ENCODE results near the gene CRLF3.

Gene CRLF3, protein sequence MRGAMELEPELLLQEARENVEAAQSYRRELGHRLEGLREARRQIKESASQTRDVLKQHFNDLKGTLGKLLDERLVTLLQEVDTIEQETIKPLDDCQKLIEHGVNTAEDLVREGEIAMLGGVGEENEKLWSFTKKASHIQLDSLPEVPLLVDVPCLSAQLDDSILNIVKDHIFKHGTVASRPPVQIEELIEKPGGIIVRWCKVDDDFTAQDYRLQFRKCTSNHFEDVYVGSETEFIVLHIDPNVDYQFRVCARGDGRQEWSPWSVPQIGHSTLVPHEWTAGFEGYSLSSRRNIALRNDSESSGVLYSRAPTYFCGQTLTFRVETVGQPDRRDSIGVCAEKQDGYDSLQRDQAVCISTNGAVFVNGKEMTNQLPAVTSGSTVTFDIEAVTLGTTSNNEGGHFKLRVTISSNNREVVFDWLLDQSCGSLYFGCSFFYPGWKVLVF

GRCh38 chr17:30824356-30825145 lies at the start of gene CRLF3:
Gene CRLF3, minus strand, starts transcription at chr17:30824692. Its CDS starts 41 bp downstream, at chr17:30824651.
- no peaks in the 10 kb centered on the region for H3K9me3 ChIP-seq (ENCODE audit: insufficient read depth, low read length)
- peaks cover 4% of the 10 kb centered on the region for H3K36me3 ChIP-seq (replicated peaks; ENCODE audit: low read depth, low read length)
- TF ChIP-seq, protein P1, sequence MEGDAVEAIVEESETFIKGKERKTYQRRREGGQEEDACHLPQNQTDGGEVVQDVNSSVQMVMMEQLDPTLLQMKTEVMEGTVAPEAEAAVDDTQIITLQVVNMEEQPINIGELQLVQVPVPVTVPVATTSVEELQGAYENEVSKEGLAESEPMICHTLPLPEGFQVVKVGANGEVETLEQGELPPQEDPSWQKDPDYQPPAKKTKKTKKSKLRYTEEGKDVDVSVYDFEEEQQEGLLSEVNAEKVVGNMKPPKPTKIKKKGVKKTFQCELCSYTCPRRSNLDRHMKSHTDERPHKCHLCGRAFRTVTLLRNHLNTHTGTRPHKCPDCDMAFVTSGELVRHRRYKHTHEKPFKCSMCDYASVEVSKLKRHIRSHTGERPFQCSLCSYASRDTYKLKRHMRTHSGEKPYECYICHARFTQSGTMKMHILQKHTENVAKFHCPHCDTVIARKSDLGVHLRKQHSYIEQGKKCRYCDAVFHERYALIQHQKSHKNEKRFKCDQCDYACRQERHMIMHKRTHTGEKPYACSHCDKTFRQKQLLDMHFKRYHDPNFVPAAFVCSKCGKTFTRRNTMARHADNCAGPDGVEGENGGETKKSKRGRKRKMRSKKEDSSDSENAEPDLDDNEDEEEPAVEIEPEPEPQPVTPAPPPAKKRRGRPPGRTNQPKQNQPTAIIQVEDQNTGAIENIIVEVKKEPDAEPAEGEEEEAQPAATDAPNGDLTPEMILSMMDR (IDR thresholded peaks at IDR 0.05; ENCODE audit: low read depth, low read length), result peak; percentile 61
- TF ChIP-seq EZH2phosphoT487 (IDR thresholded peaks at IDR 0.05; ENCODE audit: low read depth), result no peak
- peaks cover 29% of the 10 kb centered on the region for H3K4me1 ChIP-seq (ENCODE audit: low read length)
- H3K9ac ChIP-seq (ENCODE audit: low read length), result peak within 1 kb of the TSS; percentile 93
- peak within 1 kb of the TSS; percentile 79 for H2AFZ ChIP-seq (ENCODE audit: low read depth, low read length)
- peak within 1 kb of the TSS; percentile 70 for H3K27ac ChIP-seq (ENCODE audit: low read length)
- H4K20me1 ChIP-seq (ENCODE audit: insufficient read depth, low read length), result peaks cover 12% of the 10 kb centered on the region; the same call in 1 of the 2 replicates
- peaks cover 49% of the 10 kb centered on the region for H3K79me2 ChIP-seq (ENCODE audit: low read length)
- H3K4me3 ChIP-seq (ENCODE audit: low read length), result peak within 1 kb of the TSS; percentile 98
- H3K27me3 ChIP-seq (ENCODE audit: low read depth, low read length), result no peaks in the 10 kb centered on the region
- peak within 1 kb of the TSS; percentile 97 for H3K4me2 ChIP-seq (ENCODE audit: low read length)

DNA sequence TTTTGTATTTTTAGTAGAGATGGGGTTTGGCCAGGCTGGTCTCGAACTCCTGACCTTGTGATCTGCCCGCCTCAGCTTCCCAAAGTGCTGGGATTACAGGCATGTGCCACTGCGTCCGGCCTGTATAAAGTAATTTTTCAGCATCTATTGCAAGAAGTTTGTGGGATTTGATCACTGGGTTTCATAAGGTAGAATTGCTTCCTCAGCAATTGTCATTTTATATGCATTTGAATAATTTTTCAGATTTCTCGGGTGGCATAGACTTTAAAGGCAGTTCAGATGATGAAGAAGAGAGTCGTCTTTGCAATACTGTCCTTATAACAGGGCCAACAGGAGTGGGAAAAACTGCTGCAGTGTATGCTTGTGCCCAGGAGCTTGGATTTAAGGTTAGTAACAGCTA lies 44.5 kb upstream of the CRLF3 start:
- H4K20me1 ChIP-seq (ENCODE audit: insufficient read depth, low read length), result no peaks in the 10 kb centered on the region
- no peaks in the 10 kb centered on the region for H3K4me1 ChIP-seq (ENCODE audit: low read length)
- H2AFZ ChIP-seq (ENCODE audit: low read depth, low read length), result no peak overlapping the region
- H3K27me3 ChIP-seq (ENCODE audit: low read depth, low read length), result no peaks in the 10 kb centered on the region
- H3K27ac ChIP-seq (ENCODE audit: low read length), result no peak overlapping the region
- H3K36me3 ChIP-seq (replicated peaks; ENCODE audit: low read depth, low read length), result peaks cover 52% of the 10 kb centered on the region
- no peak overlapping the region for H3K9ac ChIP-seq (ENCODE audit: low read length)
- H3K79me2 ChIP-seq (ENCODE audit: low read length), result no peaks in the 10 kb centered on the region
- no peak for TF ChIP-seq EZH2phosphoT487 (IDR thresholded peaks at IDR 0.05; ENCODE audit: low read depth)
- TF ChIP-seq, protein P1 (IDR thresholded peaks at IDR 0.05; ENCODE audit: low read depth, low read length), result no peak
- no peaks in the 10 kb centered on the region for H3K9me3 ChIP-seq (ENCODE audit: insufficient read depth, low read length)
- no peak overlapping the region for H3K4me3 ChIP-seq (ENCODE audit: low read length)
- H3K4me2 ChIP-seq (ENCODE audit: low read length), result no peak overlapping the region

DNA sequence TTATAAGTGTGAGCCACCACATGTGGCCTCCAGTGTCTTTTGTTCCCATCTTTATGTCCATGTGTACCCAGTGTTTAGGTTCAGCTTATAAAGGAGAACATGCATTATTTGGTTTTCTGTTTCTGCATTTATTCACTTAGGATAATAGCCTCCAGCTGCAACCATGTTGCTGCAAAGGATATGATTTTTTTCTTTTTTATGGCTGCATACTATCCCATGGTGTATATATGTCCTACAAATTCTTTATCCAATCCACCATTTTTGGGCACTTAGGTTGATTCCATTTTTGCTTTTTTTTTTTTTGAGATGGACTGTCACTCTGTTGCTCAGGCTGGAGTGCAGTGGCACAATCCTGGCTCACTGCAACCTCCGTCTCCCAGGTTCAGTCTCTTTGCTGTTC lies 40.1 kb upstream of the CRLF3 start:
- Histone ChIP-seq H2AFZ (ENCODE audit: low read depth, low read length) (no peak overlapping the region), H3K4me2 (ENCODE audit: low read length) (no peak overlapping the region), H3K36me3 (replicated peaks; ENCODE audit: low read depth, low read length) (peaks cover 39% of the 10 kb centered on the region), H3K4me1 (ENCODE audit: low read length) (no peaks in the 10 kb centered on the region), H4K20me1 (ENCODE audit: insufficient read depth, low read length) (no peaks in the 10 kb centered on the region), H3K9me3 (ENCODE audit: insufficient read depth, low read length) (no peaks in the 10 kb centered on the region), H3K79me2 (ENCODE audit: low read length) (no peaks in the 10 kb centered on the region), H3K4me3 (ENCODE audit: low read length) (no peak overlapping the region), H3K9ac (ENCODE audit: low read length) (no peak overlapping the region), H3K27ac (ENCODE audit: low read length) (no peak overlapping the region), H3K27me3 (ENCODE audit: low read depth, low read length) (no peaks in the 10 kb centered on the region)
- TF ChIP-seq, protein P1 (IDR thresholded peaks at IDR 0.05; ENCODE audit: low read depth, low read length), result no peak
- TF ChIP-seq EZH2phosphoT487 (IDR thresholded peaks at IDR 0.05; ENCODE audit: low read depth), result no peak

Data from OCI-LY3 (cell line).